GM21717 (cell line): ENCODE measurements around the gene GNLY.
"Not testable (repeated sequence)": the region's sequence is repeated elsewhere in the genome, so short reads cannot be mapped to it uniquely, and the experiment has no call there.

ENCODE experiments used
- ATAC-seq: cut with Tn5 transposase; IDR thresholded peaks from one replicate; pipeline ENCODE4 v1.9.1; 2021; ENCODE audit warnings: mild to moderate bottlenecking, moderate library complexity; ENCODE audit not compliant: unreplicated experiment

GNLY gene

DNA sequence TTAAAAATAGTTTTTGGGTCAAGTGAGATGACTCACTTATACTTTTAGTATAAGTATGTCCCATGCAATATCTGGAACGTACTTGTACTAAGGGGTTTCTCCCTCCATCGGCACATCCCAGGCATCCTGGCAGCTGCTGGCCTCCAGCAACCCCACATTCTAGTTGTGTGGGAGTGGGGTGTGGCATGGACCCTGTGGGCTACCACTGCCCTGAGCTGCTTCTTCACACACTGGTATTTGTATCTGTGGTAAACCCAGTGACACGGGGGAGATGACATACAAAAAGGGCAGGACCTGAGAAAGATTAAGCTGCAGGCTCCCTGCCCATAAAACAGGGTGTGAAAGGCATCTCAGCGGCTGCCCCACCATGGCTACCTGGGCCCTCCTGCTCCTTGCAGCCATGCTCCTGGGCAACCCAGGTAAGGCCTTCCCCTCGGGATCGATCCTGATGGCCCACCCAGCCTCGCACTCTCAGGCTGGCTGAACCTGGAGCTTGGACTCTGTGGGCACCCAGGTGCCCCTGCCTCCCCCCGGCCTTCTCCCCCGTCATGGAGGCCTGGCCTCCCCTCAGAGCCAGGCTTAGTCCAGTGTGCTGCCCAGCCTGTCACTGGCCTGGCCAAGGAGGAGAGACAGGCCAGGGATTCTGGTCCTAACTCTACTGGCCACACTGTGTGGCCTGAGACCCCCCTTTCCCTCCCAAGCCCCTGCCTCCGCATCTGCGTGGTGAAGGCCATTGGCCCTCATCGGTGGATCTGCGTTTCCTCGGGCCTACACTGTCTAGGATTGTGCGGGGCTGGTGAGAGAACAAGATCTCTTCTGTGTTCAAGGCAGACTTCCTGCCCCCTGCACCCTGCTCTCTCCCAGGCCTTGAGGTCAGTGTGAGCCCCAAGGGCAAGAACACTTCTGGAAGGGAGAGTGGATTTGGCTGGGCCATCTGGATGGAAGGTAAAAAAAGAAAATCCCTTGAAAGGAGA, at the start of gene GNLY:
TSS of gene GNLY (plus strand) at position 307 of the 974 bp plus-strand sequence. CDS start at position 368, 61 bp downstream.
- ATAC-seq: no peak

DNA sequence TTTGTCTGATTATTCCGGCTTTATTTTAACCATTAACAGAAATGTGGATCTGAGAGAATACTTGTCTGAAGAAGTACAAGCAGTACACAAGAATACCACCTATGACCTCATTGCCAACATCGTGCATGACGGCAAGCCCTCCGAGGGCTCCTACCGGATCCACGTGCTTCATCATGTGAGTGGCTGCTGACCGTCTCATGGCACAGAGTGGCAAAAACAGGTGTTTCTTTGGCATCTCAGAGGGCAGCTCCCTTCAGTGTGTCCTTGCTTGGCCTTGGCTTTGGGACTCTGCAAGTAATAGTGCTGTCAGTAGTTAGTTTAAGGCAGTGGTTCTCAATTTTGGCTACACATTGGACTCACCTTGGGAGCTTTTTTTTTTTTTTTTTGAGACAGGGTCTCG, 49.2 kb upstream of the GNLY start:
- ATAC-seq: no peak

DNA sequence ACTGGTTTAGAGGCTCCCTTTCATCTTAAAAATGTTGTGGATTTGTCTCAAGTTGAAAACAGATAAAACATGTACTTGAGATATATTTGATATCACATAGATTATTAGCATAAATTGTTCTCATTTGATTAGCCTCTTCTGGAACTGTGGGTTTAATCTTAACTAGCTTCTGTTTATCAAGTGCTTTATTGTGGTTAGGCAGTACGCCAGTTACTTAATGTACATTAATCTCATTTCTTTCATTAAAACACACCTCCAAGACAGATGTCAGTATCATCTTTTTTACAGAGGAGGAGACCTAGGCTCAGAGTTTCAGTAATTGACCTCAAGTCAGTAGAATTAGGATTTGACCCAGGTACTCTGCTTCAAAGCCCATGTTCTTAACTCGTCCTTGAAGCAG, 48.0 kb upstream of the GNLY start:
- no peak for ATAC-seq

DNA sequence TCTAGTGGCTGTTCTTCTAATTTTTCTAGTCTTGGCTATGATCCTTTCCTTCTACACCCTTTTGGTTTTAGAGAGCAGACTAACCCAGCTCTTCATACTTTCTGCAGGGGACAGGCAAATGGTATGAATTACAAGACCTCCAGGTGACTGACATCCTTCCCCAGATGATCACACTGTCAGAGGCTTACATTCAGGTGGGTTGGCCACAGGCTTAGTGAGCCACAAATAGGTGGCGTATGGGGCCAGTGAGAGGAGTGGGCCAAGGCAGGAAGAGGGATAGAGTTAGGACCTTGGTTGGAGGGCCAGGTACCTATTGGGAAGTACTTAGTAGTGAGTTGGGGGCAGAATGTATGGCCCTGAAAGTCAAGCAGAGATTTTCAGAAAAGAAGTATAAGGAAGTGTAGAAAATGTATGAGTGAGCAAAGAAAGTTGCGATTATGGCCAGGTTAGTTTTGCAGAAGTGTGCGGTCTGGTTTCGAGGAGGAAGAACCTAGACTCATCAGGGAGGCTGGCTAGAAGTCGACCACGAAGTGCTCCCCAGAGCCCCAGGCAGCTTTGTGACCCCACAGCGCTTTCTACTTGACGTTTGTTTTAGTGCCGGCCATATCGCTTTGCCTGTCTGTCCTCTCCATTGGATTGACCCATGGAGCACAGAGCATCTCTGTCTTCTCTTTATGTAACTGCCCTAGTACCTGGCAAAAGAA, 46.2 kb upstream of the GNLY start:
- ATAC-seq: no peak

DNA sequence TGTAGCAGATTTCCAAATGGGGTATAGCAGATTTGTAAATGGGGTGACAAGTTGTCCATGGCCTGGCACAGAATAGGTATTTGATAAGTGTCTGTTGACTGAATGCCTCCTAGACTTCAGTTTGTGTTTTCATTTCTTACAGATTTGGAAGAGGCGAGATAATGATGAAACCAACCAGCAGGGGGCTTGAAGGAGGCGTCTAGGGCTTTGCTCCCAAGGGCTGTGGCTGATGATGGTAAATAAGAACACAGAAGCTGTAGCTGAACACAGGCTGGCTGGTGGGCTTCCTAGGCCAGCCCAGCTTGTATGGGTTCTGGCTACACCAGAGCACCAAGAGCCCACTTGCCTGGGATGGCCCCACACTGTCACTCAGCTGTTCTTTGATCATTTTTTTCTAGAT, 45.5 kb upstream of the GNLY start:
- no peak for ATAC-seq

DNA sequence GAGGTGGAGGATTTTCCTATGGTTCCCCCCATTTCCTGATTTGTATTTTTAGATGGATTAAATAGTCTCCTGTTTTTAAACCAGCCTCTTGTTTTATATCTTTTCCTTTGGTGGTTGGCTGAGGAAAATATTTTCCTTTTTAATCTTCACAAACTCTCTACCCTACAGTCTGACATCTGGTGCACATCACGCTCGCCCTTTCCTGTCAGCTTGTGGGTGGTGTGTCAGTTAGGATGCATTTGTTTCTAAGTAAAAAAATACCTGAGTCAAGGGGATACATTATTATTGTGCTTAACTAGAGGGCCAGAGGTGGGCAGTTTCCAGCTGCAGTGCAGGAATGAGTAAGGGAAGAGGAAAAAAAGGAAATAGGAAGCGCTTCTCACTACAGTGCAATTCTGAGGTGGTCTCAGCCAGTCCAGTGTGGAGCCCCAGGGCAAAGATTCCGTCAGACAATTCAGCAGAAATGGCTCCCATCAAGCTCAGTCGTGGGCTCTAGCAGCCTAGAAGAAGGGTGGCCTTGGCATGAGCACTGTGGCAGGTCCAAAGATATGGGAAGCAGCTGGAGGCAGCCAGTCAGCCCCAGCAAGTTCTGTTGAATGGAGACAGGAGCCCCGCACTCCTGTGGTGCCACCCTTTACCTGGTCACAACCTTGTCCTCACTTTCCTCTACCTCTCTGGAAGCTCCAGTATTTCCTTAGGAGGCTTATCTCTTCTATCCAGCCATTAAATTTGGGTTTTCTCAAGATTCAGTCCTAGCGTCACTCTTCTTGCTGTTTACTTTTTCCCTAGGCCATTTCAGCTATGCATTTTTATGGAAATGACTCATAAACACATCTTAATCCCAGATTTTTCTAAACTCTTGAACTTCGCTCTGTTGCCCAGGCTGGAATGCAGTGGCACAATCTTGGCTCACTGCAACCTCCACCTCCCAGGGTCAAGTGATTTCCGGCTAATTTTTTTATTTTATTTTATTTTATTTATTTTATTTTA, 44.7 kb upstream of the GNLY start:
- no peak for ATAC-seq

DNA sequence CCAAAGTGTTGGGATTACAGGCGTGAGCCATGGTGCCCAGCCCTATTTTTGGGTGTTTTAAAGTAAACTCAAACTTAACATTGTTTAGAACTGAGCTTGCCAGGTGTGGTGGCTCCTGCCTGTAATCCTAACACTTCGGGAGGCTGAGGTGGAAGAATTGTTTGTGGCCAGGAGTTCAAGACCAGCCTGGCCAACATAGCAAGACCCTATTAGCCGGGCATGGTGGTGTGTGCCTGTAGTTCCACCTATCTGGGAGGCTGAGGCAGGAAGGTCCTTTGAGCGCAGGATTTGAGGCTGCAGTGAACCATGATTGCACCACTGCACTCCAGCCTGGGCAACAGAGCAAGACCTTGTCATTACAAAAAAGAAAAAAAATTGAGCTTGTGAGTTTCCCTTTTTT, 43.7 kb upstream of the GNLY start:
- ATAC-seq: no peak

DNA sequence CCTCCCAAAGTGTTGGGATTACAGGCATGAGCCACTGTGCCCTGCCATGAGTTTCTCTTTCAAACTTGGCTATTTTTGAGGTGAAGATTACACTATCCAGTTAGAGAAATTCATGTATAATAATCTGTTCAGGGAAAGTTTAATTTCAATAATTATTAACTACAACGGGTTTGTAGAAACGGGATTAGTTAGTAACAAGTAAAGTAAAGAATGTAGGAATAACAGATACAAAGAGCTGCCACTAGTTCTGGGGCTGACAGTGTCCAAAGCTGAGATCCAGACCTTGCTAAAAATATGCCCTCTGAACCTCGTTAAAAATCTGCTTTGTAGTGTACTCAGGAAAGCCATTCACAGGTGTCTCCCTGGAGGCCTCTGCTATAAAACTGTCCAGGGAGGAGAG, 43.1 kb upstream of the GNLY start:
- no peak for ATAC-seq

DNA sequence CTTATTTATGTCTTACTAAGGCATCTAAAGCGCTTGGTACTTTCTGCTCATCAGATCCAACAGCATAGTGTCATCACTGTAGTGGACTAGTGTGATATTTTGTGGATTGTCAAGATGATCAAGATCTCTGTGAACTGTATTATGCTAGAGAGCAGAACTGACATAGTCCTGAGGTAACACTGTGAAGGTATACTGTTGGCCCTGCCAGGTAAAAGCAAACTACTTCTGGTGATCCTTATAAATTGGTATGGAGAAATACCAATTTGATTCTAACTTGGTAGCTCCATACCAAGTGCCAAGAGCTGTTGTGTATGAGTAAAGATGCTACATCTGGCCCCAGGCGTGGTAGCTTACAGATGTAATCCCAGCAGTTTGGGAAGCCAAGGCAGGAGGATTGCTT, 42.1 kb upstream of the GNLY start:
- no peak for ATAC-seq

DNA sequence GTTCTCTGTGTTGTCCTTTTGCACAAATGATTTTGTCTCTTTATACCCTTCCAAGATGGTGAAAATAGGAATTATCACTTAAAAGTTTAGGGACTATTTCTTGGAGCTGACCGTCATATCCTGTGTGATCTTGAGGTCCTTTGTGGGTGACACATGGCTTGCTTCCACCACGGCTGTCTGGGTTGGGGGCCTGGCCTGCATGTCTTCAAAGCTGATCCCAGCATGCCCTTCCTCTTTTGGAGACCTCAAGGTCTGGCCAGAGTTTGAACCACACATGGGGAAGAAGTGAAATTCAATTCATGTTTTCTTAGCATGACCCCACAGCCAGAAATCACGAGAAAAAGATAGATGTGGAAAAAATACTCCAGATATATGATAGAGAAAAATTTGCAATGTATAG, 40.2 kb upstream of the GNLY start:
- no peak for ATAC-seq

DNA sequence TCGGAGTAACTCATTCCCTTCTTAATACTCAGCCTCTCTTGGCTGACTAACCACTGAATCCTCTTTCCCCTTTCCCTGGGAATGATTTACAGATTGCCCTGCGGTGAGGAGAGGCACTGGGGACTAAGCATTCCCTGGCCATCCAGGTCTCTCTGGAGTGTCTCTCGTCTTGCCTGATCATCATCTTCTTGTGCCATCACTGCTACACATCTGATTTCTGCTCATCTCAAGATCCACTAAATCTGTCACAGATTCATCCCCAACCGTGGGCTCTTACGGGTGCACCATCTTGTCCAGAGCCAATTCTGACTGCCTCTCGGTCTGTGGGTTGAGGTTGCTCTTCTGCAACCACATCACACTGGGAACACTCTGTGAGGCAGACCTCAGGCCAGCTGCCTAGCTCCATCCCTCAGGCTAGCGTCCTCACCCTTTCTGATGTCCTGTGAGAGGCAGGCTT, 38.2 kb upstream of the GNLY start:
- no peak for ATAC-seq

DNA sequence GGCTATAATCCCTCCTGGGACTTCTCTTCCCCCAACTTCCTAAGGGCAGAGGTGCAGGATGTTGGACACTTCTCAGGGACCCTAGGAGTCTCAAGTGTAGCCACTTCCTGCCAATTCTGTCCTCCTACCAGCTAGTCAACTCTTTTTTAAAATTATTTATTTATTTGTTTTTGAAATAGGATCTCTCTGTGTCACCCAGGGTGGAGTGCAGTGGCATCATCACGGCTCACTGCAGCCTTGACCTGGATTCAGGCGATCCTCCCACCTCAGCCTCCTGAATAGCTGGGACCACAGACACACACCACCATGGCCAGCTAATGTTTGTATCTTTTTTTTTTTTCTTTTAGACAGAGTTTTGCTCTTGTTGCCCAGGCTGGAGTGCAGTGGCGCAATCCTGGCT, 37.7 kb upstream of the GNLY start:
- no peak for ATAC-seq

DNA sequence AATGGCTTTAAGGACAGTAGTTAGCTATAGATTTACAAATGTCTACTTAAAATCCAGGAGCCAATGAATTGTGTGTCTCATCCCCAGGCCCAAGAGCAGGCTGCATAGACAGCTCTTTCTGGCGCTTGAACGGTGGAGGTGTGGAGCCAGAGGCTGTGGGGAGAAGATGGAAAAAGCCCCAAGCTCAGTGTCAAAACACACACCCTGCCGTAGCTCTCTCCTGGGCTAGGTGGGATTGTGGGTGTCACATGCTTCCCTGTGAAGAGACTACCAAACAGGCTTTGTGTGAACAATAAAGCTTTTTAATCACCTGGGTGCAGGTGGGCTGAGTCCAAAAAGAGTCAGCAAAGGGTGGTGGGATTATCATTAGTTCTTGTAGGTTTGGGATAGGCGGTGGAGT, 36.8 kb upstream of the GNLY start:
- ATAC-seq: not testable (repeated sequence)

DNA sequence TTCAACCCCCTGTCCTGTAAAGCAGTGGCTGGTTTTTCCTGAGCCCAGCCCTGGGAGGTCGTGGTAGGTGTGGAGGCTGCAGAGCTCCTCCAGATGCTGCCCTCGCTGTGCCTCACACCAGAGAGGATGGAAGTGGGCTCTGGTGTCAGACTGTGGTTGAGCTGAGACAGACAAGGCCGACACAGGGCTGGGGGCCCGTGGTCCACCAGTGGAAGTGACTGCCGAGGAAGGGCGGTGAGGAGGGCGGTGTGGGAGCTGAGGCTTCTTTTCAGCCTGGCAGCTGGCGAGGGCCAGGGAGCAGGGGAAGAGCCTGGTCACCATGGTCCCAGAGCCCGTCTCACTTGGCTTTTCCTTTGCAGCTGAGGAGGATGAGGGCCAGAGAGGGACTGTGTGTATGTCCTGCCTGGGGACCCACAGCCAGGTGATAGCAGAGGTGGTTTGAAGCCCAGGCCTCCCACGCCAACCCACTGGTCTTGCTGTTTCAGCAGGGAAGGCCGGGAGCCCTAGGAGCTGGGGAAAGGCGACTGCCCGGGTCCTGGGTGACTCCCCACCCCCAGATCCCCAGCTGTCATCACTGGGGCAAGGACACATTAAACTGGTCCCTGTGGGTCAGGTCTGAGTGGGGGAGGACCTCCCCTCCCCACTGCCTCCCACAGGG, 34.7 kb upstream of the GNLY start:
- ATAC-seq: no peak

DNA sequence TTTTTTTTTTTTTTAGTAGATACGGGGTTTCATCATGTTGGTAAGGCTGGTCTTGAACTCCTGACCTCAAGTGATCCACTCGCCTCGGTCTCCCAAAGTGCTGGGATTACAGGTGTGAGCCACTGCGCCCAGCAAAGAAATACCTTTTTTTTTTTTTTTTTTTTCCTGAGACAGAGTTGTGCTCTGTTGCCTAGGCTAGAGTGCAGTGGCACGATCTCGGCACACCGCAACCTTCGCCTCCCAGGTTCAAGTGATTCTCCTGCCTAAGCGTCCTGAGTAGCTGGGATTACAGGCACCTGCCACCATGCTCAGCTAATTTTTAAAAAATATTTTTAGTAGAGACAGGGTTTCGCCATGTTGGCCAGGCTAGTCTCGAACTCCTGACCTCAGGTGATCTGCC, 33.9 kb upstream of the GNLY start:
- ATAC-seq: not testable (repeated sequence)

DNA sequence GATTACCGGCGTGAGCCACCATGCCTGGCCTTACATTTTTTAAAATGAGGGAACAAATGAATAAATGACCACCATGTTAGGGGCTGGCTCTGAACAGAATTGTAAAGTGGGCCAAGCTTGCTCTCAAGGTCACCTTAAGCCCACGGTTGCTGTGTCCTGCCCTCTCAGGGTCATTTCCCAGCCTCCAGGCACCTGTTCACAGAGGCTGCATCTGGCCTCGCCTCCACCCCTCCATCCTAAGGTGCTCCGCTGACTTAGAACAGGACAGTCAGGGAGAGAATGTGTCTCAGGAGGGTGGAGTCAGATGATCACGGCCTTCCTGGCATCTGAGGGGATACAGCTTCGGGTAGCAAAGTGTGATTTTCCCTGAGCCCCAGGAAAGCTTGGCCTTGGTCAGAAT, 33.4 kb upstream of the GNLY start:
- no peak for ATAC-seq

DNA sequence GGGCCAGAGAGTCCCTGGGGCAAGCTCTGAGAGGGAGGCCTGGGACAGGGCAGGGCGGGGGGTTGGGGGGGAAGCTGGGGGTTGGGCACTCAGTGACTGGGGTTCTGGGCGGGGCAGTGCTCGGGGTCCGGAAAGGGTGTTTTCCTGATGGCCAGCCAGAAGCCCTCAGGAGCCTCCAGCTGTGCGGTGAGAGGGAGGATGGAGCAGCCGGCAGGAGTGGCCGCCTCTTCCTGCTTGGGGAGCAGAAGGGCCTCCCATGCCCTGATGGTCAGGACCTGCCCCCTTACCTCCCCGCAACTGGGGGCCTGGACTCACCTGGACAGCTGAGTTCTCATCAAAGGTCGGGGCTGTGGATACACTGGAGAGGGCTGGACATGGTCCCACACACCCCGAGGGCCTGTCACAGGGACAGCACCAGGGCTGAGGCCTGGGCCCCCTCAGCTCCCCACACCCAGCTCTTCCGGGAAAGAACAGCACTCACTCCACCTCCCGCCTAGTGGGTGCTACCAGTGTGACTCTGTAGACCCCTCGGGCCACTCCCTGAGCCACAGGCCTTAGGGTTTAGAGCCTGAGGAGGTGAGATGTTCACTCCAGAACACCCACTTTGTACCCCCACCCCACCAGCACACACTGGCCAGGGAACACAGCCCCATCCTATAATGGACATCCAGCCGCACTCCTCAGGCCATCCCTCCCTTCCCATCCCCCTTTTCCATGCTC, 32.9 kb upstream of the GNLY start:
- no peak for ATAC-seq

DNA sequence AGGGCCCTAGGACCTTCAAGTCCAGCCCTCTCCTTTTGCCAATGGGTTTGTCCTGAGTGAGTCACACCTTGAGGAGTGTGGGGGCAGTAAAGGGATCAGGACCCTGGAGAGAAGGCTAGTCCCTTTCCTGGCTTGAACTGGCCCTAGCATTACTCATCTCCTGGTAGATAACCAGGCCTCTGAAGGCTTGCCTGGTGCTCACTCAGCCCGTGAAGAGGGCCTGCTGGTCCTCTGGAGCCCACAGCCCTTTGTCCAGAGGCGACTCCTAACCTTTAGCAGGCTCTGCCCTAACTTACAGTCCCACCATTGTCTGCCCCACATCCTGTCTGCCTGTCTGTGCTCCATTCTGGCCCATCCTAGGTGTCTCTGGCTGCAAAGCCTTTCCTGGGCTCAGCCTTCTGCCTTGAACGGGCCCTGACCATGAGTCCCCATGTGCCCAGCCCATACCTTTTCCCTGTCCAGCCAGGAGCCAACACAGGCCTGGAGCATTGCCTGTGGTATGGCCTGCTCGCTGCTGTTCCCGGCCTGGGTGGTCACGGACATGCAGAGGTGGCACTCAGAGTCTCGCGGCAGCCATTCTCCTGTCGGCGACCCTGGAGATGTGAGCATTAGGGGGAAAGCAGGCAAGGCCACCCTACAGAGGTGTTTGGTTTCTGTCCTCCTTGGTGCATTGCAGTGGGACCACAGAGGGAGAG, 31.1 kb upstream of the GNLY start:
- ATAC-seq: no peak
